HCT116 (cell line): ENCODE measurements around the gene UBASH3B.

Experiments
- CEBPB ChIP-seq: IDR thresholded peaks from 2 replicates; pipeline ENCODE4 v1.6.1; 2012; ENCODE audit warnings: low read depth
- EZH2 ChIP-seq: fragments of 200-600 bp; sonication (generic); IDR thresholded peaks from 2 replicates; pipeline ENCODE4 v1.6.1; 2017; ENCODE audit warnings: antibody characterized with exemption, mixed run types
- EZH2phosphoT487 ChIP-seq: fragments of 200-600 bp; IDR thresholded peaks from 2 replicates; pipeline ENCODE4 v1.6.1; 2018; ENCODE audit warnings: antibody characterized with exemption, borderline replicate concordance
- FOSL1 ChIP-seq: IDR thresholded peaks from 2 replicates; pipeline ENCODE4 v1.6.1; 2012; ENCODE audit warnings: low read depth
- JUND ChIP-seq: IDR thresholded peaks from 2 replicates; pipeline ENCODE4 v1.6.1; 2012
- POLR2A ChIP-seq: IDR thresholded peaks from 2 replicates; pipeline ENCODE4 v1.7.0; 2011; ENCODE audit warnings: borderline replicate concordance; ENCODE audit not compliant: insufficient read depth, insufficient read length; ENCODE audit errors: extremely low read depth
- RAD21 ChIP-seq: IDR thresholded peaks from 2 replicates; pipeline ENCODE4 v1.6.1; 2012; ENCODE audit warnings: low read depth, mild to moderate bottlenecking
- SIN3A ChIP-seq: IDR thresholded peaks from 2 replicates; pipeline ENCODE4 v1.6.1; 2012; ENCODE audit warnings: low read depth
- SRF ChIP-seq: IDR thresholded peaks from 2 replicates; pipeline ENCODE4 v1.6.1; 2012; ENCODE audit warnings: low read depth
- YY1 ChIP-seq: IDR thresholded peaks from 2 replicates; pipeline ENCODE4 v1.6.1; 2011; ENCODE audit warnings: low read length, low read depth, moderate library complexity, mild to moderate bottlenecking; ENCODE audit not compliant: insufficient replicate concordance; ENCODE audit errors: extremely low read depth
- TF ChIP-seq, protein P1 (sequence below), 3 experiments: fragments of 200-600 bp in 1 of 3; sonication (generic) in 1 of 3; IDR thresholded peaks in 2 of 3; conservative IDR thresholded peaks in 1 of 3; 2 replicates each; pipeline ENCODE4 v1.5.1; 2012 to 2017; ENCODE audit warnings: low read depth in 2 of 3, low read length in 2 of 3, antibody characterized with exemption in 1 of 3, borderline replicate concordance in 1 of 3, control low read depth in 1 of 3, mild to moderate bottlenecking in 1 of 3, mixed read lengths in 1 of 3, mixed run types in 1 of 3, moderate library complexity in 1 of 3; ENCODE audit not compliant: insufficient read depth in 1 of 3
- TF ChIP-seq, protein P2 (sequence below): IDR thresholded peaks from 2 replicates; pipeline ENCODE4 v1.6.1; 2012; ENCODE audit warnings: low read depth
- TF ChIP-seq, protein P3 (sequence below): IDR thresholded peaks from 2 replicates; pipeline ENCODE4 v1.6.1; 2012
- TF ChIP-seq, protein P4 (sequence below): IDR thresholded peaks from 2 replicates; pipeline ENCODE4 v1.6.1; 2011; ENCODE audit warnings: mild to moderate bottlenecking, low read length, moderate library complexity; ENCODE audit not compliant: insufficient replicate concordance; ENCODE audit errors: extremely low read depth

DNA sequence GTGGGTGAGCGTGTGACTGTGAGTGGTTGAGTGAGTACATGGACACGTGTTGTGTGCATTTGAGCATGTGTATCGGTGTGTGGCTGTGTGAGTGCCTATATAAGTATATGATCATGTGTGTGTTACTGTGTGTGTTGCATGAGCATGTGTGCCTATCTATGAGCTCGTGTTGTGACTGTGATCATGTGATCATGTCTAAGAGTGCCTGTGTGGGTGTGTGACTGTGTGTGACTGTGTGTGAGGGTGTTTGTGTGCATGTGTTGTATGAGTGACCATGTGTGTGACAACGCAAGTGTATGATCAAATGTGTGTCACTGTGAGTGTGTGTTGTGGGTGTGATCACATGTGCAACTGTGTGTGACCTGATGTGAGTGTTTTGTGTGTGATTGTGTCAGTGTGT is 88.8 kb downstream of the UBASH3B start:
- TF ChIP-seq POLR2A (no peak), EZH2phosphoT487 (no peak), RAD21 (no peak), JUND (no peak), EZH2 (no peak), YY1 (no peak), CEBPB (no peak), SIN3A (no peak), FOSL1 (no peak), SRF (no peak)
- TF ChIP-seq, protein P1, sequence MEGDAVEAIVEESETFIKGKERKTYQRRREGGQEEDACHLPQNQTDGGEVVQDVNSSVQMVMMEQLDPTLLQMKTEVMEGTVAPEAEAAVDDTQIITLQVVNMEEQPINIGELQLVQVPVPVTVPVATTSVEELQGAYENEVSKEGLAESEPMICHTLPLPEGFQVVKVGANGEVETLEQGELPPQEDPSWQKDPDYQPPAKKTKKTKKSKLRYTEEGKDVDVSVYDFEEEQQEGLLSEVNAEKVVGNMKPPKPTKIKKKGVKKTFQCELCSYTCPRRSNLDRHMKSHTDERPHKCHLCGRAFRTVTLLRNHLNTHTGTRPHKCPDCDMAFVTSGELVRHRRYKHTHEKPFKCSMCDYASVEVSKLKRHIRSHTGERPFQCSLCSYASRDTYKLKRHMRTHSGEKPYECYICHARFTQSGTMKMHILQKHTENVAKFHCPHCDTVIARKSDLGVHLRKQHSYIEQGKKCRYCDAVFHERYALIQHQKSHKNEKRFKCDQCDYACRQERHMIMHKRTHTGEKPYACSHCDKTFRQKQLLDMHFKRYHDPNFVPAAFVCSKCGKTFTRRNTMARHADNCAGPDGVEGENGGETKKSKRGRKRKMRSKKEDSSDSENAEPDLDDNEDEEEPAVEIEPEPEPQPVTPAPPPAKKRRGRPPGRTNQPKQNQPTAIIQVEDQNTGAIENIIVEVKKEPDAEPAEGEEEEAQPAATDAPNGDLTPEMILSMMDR (IDR thresholded peaks at IDR 0.05 in 2 of 3, conservative IDR thresholded peaks at IDR 0.05 in 1 of 3; ENCODE audit: borderline replicate concordance in 1 of 3, insufficient read depth in 1 of 3, low read depth in 2 of 3, low read length in 2 of 3), result no peak
- TF ChIP-seq, protein P2, sequence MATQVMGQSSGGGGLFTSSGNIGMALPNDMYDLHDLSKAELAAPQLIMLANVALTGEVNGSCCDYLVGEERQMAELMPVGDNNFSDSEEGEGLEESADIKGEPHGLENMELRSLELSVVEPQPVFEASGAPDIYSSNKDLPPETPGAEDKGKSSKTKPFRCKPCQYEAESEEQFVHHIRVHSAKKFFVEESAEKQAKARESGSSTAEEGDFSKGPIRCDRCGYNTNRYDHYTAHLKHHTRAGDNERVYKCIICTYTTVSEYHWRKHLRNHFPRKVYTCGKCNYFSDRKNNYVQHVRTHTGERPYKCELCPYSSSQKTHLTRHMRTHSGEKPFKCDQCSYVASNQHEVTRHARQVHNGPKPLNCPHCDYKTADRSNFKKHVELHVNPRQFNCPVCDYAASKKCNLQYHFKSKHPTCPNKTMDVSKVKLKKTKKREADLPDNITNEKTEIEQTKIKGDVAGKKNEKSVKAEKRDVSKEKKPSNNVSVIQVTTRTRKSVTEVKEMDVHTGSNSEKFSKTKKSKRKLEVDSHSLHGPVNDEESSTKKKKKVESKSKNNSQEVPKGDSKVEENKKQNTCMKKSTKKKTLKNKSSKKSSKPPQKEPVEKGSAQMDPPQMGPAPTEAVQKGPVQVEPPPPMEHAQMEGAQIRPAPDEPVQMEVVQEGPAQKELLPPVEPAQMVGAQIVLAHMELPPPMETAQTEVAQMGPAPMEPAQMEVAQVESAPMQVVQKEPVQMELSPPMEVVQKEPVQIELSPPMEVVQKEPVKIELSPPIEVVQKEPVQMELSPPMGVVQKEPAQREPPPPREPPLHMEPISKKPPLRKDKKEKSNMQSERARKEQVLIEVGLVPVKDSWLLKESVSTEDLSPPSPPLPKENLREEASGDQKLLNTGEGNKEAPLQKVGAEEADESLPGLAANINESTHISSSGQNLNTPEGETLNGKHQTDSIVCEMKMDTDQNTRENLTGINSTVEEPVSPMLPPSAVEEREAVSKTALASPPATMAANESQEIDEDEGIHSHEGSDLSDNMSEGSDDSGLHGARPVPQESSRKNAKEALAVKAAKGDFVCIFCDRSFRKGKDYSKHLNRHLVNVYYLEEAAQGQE, result no peak
- TF ChIP-seq, protein P3, sequence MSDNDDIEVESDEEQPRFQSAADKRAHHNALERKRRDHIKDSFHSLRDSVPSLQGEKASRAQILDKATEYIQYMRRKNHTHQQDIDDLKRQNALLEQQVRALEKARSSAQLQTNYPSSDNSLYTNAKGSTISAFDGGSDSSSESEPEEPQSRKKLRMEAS, result no peak
- TF ChIP-seq, protein P4, sequence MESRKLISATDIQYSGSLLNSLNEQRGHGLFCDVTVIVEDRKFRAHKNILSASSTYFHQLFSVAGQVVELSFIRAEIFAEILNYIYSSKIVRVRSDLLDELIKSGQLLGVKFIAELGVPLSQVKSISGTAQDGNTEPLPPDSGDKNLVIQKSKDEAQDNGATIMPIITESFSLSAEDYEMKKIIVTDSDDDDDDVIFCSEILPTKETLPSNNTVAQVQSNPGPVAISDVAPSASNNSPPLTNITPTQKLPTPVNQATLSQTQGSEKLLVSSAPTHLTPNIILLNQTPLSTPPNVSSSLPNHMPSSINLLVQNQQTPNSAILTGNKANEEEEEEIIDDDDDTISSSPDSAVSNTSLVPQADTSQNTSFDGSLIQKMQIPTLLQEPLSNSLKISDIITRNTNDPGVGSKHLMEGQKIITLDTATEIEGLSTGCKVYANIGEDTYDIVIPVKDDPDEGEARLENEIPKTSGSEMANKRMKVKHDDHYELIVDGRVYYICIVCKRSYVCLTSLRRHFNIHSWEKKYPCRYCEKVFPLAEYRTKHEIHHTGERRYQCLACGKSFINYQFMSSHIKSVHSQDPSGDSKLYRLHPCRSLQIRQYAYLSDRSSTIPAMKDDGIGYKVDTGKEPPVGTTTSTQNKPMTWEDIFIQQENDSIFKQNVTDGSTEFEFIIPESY, result no peak
